Measurements from ENCODE around the gene CCDC63. TPM values are rescaled to one million over a fixed set of nuclear protein-coding genes. Genes with fewer than 3 reads are reported as not detected.

The CCDC63 gene
- total and polyA plus RNA-seq, 2 of the 13 experiments (the other 11 are each of a cell fraction or from before 2014, with no cell fraction given), result not detected

- TF ChIP-seq, protein P1, sequence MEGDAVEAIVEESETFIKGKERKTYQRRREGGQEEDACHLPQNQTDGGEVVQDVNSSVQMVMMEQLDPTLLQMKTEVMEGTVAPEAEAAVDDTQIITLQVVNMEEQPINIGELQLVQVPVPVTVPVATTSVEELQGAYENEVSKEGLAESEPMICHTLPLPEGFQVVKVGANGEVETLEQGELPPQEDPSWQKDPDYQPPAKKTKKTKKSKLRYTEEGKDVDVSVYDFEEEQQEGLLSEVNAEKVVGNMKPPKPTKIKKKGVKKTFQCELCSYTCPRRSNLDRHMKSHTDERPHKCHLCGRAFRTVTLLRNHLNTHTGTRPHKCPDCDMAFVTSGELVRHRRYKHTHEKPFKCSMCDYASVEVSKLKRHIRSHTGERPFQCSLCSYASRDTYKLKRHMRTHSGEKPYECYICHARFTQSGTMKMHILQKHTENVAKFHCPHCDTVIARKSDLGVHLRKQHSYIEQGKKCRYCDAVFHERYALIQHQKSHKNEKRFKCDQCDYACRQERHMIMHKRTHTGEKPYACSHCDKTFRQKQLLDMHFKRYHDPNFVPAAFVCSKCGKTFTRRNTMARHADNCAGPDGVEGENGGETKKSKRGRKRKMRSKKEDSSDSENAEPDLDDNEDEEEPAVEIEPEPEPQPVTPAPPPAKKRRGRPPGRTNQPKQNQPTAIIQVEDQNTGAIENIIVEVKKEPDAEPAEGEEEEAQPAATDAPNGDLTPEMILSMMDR (CRISPR knock-in tag; IDR thresholded peaks at IDR 0.05), result peak; percentile 98
- TF ChIP-seq ZNF274 (CRISPR knock-in tag; IDR thresholded peaks at IDR 0.05) (no peak), ATF4 (CRISPR knock-in tag; IDR thresholded peaks at IDR 0.05) (0 out of 4 replicates have a peak, but pooled peaks of 1 of the 2 experiments have one; percentile 26), CEBPG (CRISPR knock-in tag; IDR thresholded peaks at IDR 0.05) (peak; percentile 97), GTF2F1 (IDR thresholded peaks at IDR 0.05; ENCODE audit: low read length) (no peak), CEBPB (IDR thresholded peaks at IDR 0.05; ENCODE audit: borderline replicate concordance, low read depth, low read length) (peak; percentile 98), ZNF138 (CRISPR knock-in tag; IDR thresholded peaks at IDR 0.05; ENCODE audit: low read depth) (no peak), TRIM24 (CRISPR knock-in tag; IDR thresholded peaks at IDR 0.05) (no peak), HDAC1 (CRISPR knock-in tag; IDR thresholded peaks at IDR 0.05) (no peak), ZNF224 (CRISPR knock-in tag; IDR thresholded peaks at IDR 0.05) (no peak), ZSCAN21 (CRISPR knock-in tag; IDR thresholded peaks at IDR 0.05; ENCODE audit: borderline replicate concordance) (no peak; the same call in 1 of the 2 replicates), NFYC (CRISPR knock-in tag; IDR thresholded peaks at IDR 0.05) (no peak), NONO (IDR thresholded peaks at IDR 0.05) (no peak), NONO (CRISPR knock-in tag; conservative IDR thresholded peaks at IDR 0.05) (peak; percentile 53; the same call in 1 of the 2 replicates), SKI (IDR thresholded peaks at IDR 0.05; ENCODE audit: partially characterized antibody) (peak; percentile 14), SRF (IDR thresholded peaks at IDR 0.05; ENCODE audit: low read depth, low read length) (no peak), RBFOX2 (IDR thresholded peaks at IDR 0.05; ENCODE audit: low read depth, low read length) (no peak), TCF12 (IDR thresholded peaks at IDR 0.05) (no peak), TCF12 (CRISPR knock-in tag; IDR thresholded peaks at IDR 0.05) (no peak), ELF4 (CRISPR knock-in tag; IDR thresholded peaks at IDR 0.05; ENCODE audit: borderline replicate concordance) (no peak), HNRNPLL (IDR thresholded peaks at IDR 0.05; ENCODE audit: low read depth, low read length, poor library complexity, severe bottlenecking) (no peak), KDM6A (CRISPR knock-in tag; IDR thresholded peaks at IDR 0.05; ENCODE audit: low read depth) (no peak), ATAD3A (CRISPR knock-in tag; IDR thresholded peaks at IDR 0.05) (no peak), ZNF550 (CRISPR knock-in tag; IDR thresholded peaks at IDR 0.05; ENCODE audit: borderline replicate concordance) (no peak)
- TF ChIP-seq, protein P2, sequence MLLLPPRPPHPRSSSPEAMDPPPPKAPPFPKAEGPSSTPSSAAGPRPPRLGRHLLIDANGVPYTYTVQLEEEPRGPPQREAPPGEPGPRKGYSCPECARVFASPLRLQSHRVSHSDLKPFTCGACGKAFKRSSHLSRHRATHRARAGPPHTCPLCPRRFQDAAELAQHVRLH (CRISPR knock-in tag; IDR thresholded peaks at IDR 0.05; ENCODE audit: borderline replicate concordance, low read depth), result 0 out of 2 replicates have a peak, but pooled peaks have one; percentile 38
- TF ChIP-seq, protein P3, sequence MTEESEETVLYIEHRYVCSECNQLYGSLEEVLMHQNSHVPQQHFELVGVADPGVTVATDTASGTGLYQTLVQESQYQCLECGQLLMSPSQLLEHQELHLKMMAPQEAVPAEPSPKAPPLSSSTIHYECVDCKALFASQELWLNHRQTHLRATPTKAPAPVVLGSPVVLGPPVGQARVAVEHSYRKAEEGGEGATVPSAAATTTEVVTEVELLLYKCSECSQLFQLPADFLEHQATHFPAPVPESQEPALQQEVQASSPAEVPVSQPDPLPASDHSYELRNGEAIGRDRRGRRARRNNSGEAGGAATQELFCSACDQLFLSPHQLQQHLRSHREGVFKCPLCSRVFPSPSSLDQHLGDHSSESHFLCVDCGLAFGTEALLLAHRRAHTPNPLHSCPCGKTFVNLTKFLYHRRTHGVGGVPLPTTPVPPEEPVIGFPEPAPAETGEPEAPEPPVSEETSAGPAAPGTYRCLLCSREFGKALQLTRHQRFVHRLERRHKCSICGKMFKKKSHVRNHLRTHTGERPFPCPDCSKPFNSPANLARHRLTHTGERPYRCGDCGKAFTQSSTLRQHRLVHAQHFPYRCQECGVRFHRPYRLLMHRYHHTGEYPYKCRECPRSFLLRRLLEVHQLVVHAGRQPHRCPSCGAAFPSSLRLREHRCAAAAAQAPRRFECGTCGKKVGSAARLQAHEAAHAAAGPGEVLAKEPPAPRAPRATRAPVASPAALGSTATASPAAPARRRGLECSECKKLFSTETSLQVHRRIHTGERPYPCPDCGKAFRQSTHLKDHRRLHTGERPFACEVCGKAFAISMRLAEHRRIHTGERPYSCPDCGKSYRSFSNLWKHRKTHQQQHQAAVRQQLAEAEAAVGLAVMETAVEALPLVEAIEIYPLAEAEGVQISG (CRISPR knock-in tag; IDR thresholded peaks at IDR 0.05), result peak; percentile 51
Measured at GRCh38 chr12:110826592-110827200, 20.1 kb upstream of the CCDC63 start (continued).

Measured in HepG2 (cell line).